Measurements from ENCODE around the gene NGEF.

The NGEF gene

GRCh38 chr2:233011702-233012131, 1.3 kb downstream of the NGEF start:
- TF ChIP-seq POLR2AphosphoS5 (IDR thresholded peaks at IDR 0.05; ENCODE audit: low read depth) (no peak), REST (IDR thresholded peaks at IDR 0.05; ENCODE audit: insufficient replicate concordance, low read depth) (no peak), GABPA (IDR thresholded peaks at IDR 0.05; ENCODE audit: low read depth) (no peak), SPI1 (IDR thresholded peaks at IDR 0.05; ENCODE audit: borderline replicate concordance, low read depth) (no peak), CTCF (IDR thresholded peaks at IDR 0.05; ENCODE audit: insufficient read depth, low read length) (no peak)
- no peak for DNase-seq (ENCODE audit: low read depth in 1 of 2, low spot score in 1 of 2)

GRCh38 chr2:233011268-233011650, 1.8 kb downstream of the NGEF start:
- Histone ChIP-seq H3K27ac (replicated peaks) (no peak overlapping the region), H3K4me3 (replicated peaks; ENCODE audit: insufficient read depth, low read length) (no peak overlapping the region), H3K27me3 (ENCODE audit: insufficient read depth, poor library complexity, severe bottlenecking) (no peaks in the 10 kb centered on the region)
- no peak for DNase-seq (ENCODE audit: low read depth in 1 of 2, low spot score in 1 of 2)
- TF ChIP-seq REST (IDR thresholded peaks at IDR 0.05; ENCODE audit: insufficient replicate concordance, low read depth) (no peak), POLR2AphosphoS5 (IDR thresholded peaks at IDR 0.05; ENCODE audit: low read depth) (no peak), GABPA (IDR thresholded peaks at IDR 0.05; ENCODE audit: low read depth) (no peak), SPI1 (IDR thresholded peaks at IDR 0.05; ENCODE audit: borderline replicate concordance, low read depth) (no peak; the same call in 1 of the 2 replicates), CTCF (IDR thresholded peaks at IDR 0.05; ENCODE audit: insufficient read depth, low read length) (no peak)

More at GRCh38 chr2:233011702-233012131, 1.3 kb downstream of the NGEF start:
- no peak overlapping the region for H3K4me3 ChIP-seq (replicated peaks; ENCODE audit: insufficient read depth, low read length)
- H3K27ac ChIP-seq (replicated peaks): no peak overlapping the region
- no peaks in the 10 kb centered on the region for H3K27me3 ChIP-seq (ENCODE audit: insufficient read depth, poor library complexity, severe bottlenecking)

- TF ChIP-seq CTCF (IDR thresholded peaks at IDR 0.05; ENCODE audit: insufficient read depth, low read length): no peak
- no peak for TF ChIP-seq REST (IDR thresholded peaks at IDR 0.05; ENCODE audit: insufficient replicate concordance, low read depth)
- TF ChIP-seq SPI1 (IDR thresholded peaks at IDR 0.05; ENCODE audit: borderline replicate concordance, low read depth): no peak
- no peak for TF ChIP-seq POLR2AphosphoS5 (IDR thresholded peaks at IDR 0.05; ENCODE audit: low read depth)
- no peak for TF ChIP-seq GABPA (IDR thresholded peaks at IDR 0.05; ENCODE audit: low read depth)
- no peak for DNase-seq (ENCODE audit: low read depth in 1 of 2, low spot score in 1 of 2)
- Histone ChIP-seq H3K27me3 (ENCODE audit: insufficient read depth, poor library complexity, severe bottlenecking) (no peaks in the 10 kb centered on the region), H3K27ac (replicated peaks) (no peak overlapping the region), H3K4me3 (replicated peaks; ENCODE audit: insufficient read depth, low read length) (no peak overlapping the region)
These were observed 2.3 kb downstream of the NGEF start for GRCh38 chr2:233010569-233011267.
